Caco-2 (cell line): Measurements from ENCODE around the gene ZNF638. TPM values are rescaled to one million over a fixed set of nuclear protein-coding genes. Genes with fewer than 3 reads are reported as not detected.

Experiments used
- BruUV-seq: library from RNA; stranded (reverse); fragments of 400-500 nt; replicated peaks from 2 replicates; lab custom pipeline; 2021; lab: Mats Ljungman, UMichigan
- CTCF ChIA-PET: fragments of 300-600 bp; sonication (Branson Sonifier 250); formaldehyde crosslinking; loops from one replicate; lab custom pipeline; 2022; ENCODE audit warnings: antibody characterized with exemption; lab: Charles Lee
- POLR2A ChIA-PET: fragments of 300-600 bp; sonication (Branson Sonifier 250); formaldehyde crosslinking; loops from one replicate; lab custom pipeline; 2022; ENCODE audit warnings: antibody characterized with exemption; lab: Charles Lee
- DNase-seq, 2 experiments: peaks; one replicate each; pipeline versions ENCODE4 v3.0.0 to v3.0.0-alpha.2; 2020 to 2022
- H3K27me3 ChIP-seq: replicated peaks from 2 replicates; pipeline ENCODE4 v1.6.0; 2011; ENCODE audit warnings: low read length; ENCODE audit not compliant: control insufficient read depth, insufficient read depth
- H3K36me3 ChIP-seq: 2 replicates; pipeline ENCODE4 v1.5.1; 2011; ENCODE audit warnings: low read length; ENCODE audit not compliant: control insufficient read depth, insufficient read depth
- H3K4me1 ChIP-seq: fragments of 250-450 bp; sonication (Bioruptor Pico); 2 replicates; pipeline ENCODE4 v1.5.1; 2020; ENCODE audit warnings: mild to moderate bottlenecking
- H3K4me3 ChIP-seq: 2 replicates; pipeline ENCODE4 v1.5.1; 2011; ENCODE audit warnings: low read depth, mild to moderate bottlenecking, control low read depth, low read length
- H3K9me3 ChIP-seq: fragments of 250-450 bp; sonication (Bioruptor Pico); 2 replicates; pipeline ENCODE4 v1.5.1; 2020; ENCODE audit warnings: mild to moderate bottlenecking, moderate library complexity
- H3K27ac Mint-ChIP-seq: one replicate; pipeline ENCODE4 v1.8.0; 2022; ENCODE audit warnings: mixed read lengths; ENCODE audit not compliant: unreplicated experiment
- H3K27me3 Mint-ChIP-seq: one replicate; pipeline ENCODE4 v1.8.0; 2022; ENCODE audit warnings: mixed read lengths; ENCODE audit not compliant: insufficient read depth, unreplicated experiment
- H3K36me3 Mint-ChIP-seq: one replicate; pipeline ENCODE4 v1.8.0; 2022; ENCODE audit warnings: mild to moderate bottlenecking, mixed read lengths; ENCODE audit not compliant: insufficient read depth, unreplicated experiment
- H3K4me1 Mint-ChIP-seq: one replicate; pipeline ENCODE4 v1.8.0; 2022; ENCODE audit warnings: low read depth, mixed read lengths; ENCODE audit not compliant: unreplicated experiment
- H3K4me3 Mint-ChIP-seq: one replicate; pipeline ENCODE4 v1.8.0; 2022; ENCODE audit warnings: mild to moderate bottlenecking, moderate library complexity, mixed read lengths; ENCODE audit not compliant: unreplicated experiment
- H3K9me3 Mint-ChIP-seq: one replicate; pipeline ENCODE4 v1.8.0; 2022; ENCODE audit warnings: mixed read lengths; ENCODE audit not compliant: unreplicated experiment
- CTCF ChIP-seq, 2 experiments: fragments of 200-600 bp in 1 of 2; IDR thresholded peaks; 1 replicate in 1 of 2; 2 replicates in 1 of 2; pipeline versions ENCODE4 v1.5.1 to v1.8.0; 2011 to 2022; ENCODE audit warnings: antibody characterized with exemption in 1 of 2, control low read depth in 1 of 2, inconsistent platforms in 1 of 2, low read depth in 1 of 2, low read length in 1 of 2, mild to moderate bottlenecking in 1 of 2, moderate library complexity in 1 of 2; ENCODE audit not compliant: insufficient read depth in 1 of 2, severe bottlenecking in 1 of 2, unreplicated experiment in 1 of 2
- intact Hi-C: fragments of 100-400 bp; cut with micrococcal nuclease; formaldehyde crosslinking; loops from one replicate; pipeline ENCODE4 v1.10.0; 2022; ENCODE audit not compliant: unreplicated experiment
- total RNA-seq: library from RNA; stranded (reverse); gene quantifications from 2 replicates; pipeline ENCODE4 v1.2.3, GENCODE V29; 2022

Gene ZNF638
- total RNA-seq, 1 experiment from 2014 or later = 133 TPM

- Mint-ChIP-seq H3K9me3 (no peaks in the 10 kb centered on the region), H3K27ac (no peak overlapping the region), H3K4me3 (no peak overlapping the region), H3K27me3 (no peaks in the 10 kb centered on the region), H3K4me1 (peaks cover 14% of the 10 kb centered on the region), H3K36me3 (peaks cover 69% of the 10 kb centered on the region)
- no peak for TF ChIP-seq CTCF (IDR thresholded peaks at IDR 0.05; ENCODE audit: insufficient read depth in 1 of 2, low read depth in 1 of 2, low read length in 1 of 2, severe bottlenecking in 1 of 2, unreplicated experiment in 1 of 2)
- H3K36me3 ChIP-seq = peaks cover 2% of the 10 kb centered on the region; the same call in 1 of the 2 replicates
- no peak overlapping the region for H3K4me3 ChIP-seq
- intact Hi-C loops = no loop called here
- no TSS peak for BruUV-seq
- ChIA-PET CTCF (interaction anchor here (0.9 to 1.1 kb wide), 2 partner anchors 16 to 48 kb away, joined by 4 to 7 read pairs; partner anchors contain the start of gene ZNF638), POLR2A (interaction anchor here (1.0 kb wide), 1 partner anchor 120 kb away, joined by 3 read pairs; no protein-coding TSS in a partner anchor)
- no peaks in the 10 kb centered on the region for H3K9me3 ChIP-seq
- DNase-seq = peak in 1 of 2 experiments; percentile 33
- no peaks in the 10 kb centered on the region for H3K27me3 ChIP-seq
- no peaks in the 10 kb centered on the region for H3K4me1 ChIP-seq
These were observed 15.9 kb downstream of the ZNF638 start for GRCh38 chr2:71347517-71347916.

- no peak overlapping the region for H3K4me3 Mint-ChIP-seq
- peaks cover 14% of the 10 kb centered on the region for H3K4me1 Mint-ChIP-seq
- no peaks in the 10 kb centered on the region for H3K9me3 Mint-ChIP-seq
- Histone ChIP-seq H3K9me3 (no peaks in the 10 kb centered on the region), H3K4me3 (no peak overlapping the region), H3K36me3 (peaks cover 2% of the 10 kb centered on the region; the same call in 1 of the 2 replicates), H3K27me3 (no peaks in the 10 kb centered on the region), H3K4me1 (no peaks in the 10 kb centered on the region)
- BruUV-seq = no TSS peak
- DNase-seq = peak in 1 of 2 experiments; percentile 32
- no peaks in the 10 kb centered on the region for H3K27me3 Mint-ChIP-seq
- peaks cover 67% of the 10 kb centered on the region for H3K36me3 Mint-ChIP-seq
- no peak for TF ChIP-seq CTCF (IDR thresholded peaks at IDR 0.05; ENCODE audit: insufficient read depth in 1 of 2, low read depth in 1 of 2, low read length in 1 of 2, severe bottlenecking in 1 of 2, unreplicated experiment in 1 of 2)
- H3K27ac Mint-ChIP-seq = no peak overlapping the region
- POLR2A ChIA-PET = no interaction called here
- CTCF ChIA-PET = no interaction called here
- intact Hi-C loops = no loop called here
These were observed 16.7 kb downstream of the ZNF638 start for GRCh38 chr2:71348302-71348701.

GRCh38 chr2:71353248-71353647 is 21.7 kb downstream of the ZNF638 start:
- intact Hi-C loops = no loop called here
- BruUV-seq = no TSS peak
- Mint-ChIP-seq H3K27ac (no peak overlapping the region), H3K36me3 (peaks cover 76% of the 10 kb centered on the region), H3K9me3 (no peaks in the 10 kb centered on the region), H3K27me3 (no peaks in the 10 kb centered on the region), H3K4me1 (peaks cover 2% of the 10 kb centered on the region), H3K4me3 (no peak overlapping the region)
- no peak for DNase-seq
- Histone ChIP-seq H3K9me3 (no peaks in the 10 kb centered on the region), H3K27me3 (no peaks in the 10 kb centered on the region), H3K36me3 (peaks cover 2% of the 10 kb centered on the region; the same call in 1 of the 2 replicates), H3K4me1 (no peaks in the 10 kb centered on the region), H3K4me3 (no peak overlapping the region)
- no peak for TF ChIP-seq CTCF (IDR thresholded peaks at IDR 0.05; ENCODE audit: insufficient read depth in 1 of 2, low read depth in 1 of 2, low read length in 1 of 2, severe bottlenecking in 1 of 2, unreplicated experiment in 1 of 2)
- ChIA-PET CTCF (interaction anchor here (0.9 kb wide), 1 partner anchor 54 kb away, joined by 3 read pairs; no protein-coding TSS in a partner anchor), POLR2A (no interaction called here)
